ENCODE results near the gene TTC16. TPM values are rescaled to one million over a fixed set of nuclear protein-coding genes. Genes with fewer than 3 reads are reported as not detected.

The TTC16 gene
- total RNA-seq, 5 donors from 2014 or later (not counting 1 experiment from before 2014, with no cell fraction given) = 4.6 to 31.8 (median 6.2) TPM

DNA sequence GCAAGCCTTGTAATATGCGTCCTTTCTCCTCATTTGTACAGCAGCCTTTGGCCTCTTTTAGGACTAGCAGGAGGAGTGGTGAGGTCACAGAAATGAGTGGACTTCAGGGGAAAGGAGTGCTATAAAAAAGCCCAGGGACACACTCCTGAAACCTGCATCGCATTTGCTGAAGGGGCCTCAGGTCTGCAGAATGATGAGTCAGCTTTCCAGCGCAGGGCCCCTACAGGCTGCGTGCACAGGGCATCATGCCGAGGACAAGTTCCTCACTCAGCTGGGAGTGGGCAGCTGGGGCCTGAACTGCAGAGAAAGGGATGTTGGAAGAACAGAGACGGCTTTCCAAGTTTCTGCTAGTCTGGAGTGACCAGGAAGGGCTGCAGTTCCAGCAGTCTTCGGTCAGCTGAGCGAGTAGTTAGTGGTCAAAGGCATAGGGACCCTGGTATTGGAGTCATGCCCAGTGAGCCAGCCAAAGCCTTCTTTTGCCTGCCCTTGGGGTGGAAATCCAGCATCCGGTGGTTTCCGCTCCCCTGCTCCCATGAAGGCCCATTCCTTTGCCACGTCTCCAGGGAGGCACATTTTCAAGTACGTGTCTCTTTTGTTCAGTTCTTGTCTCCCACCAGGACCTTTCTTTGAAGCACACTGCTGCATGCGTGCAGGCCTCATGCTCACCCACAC lies 26.4 kb upstream of the TTC16 start:
- no peaks in the 10 kb centered on the region for H3K27me3 Mint-ChIP-seq
- no peak for DNase-seq
- no peak overlapping the region for H3K4me3 Mint-ChIP-seq
- ATAC-seq (replicated peaks in 1 of 4) = no peak
- H3K4me1 Mint-ChIP-seq = no peaks in the 10 kb centered on the region
- WGBS (ENCODE audit: insufficient coverage) = 90% methylated on average over 13 of the region's 13 CpGs
- no peaks in the 10 kb centered on the region for H3K9me3 Mint-ChIP-seq
- ChIA-PET CTCF (interaction anchor here in 1 of 2 donors (0.6 kb wide), 1 partner anchor 149 kb away, joined by 3 read pairs; no protein-coding TSS in a partner anchor), POLR2A (no interaction called here)
- H3K27me3 ChIP-seq (replicated peaks in 1 of 2; ENCODE audit: control insufficient read depth in 2 of 2, extremely low read depth in 1 of 2, insufficient read depth in 2 of 2, low read length in 1 of 2) = no peaks in the 10 kb centered on the region
- no peak overlapping the region for H3K27ac Mint-ChIP-seq
- no peaks in the 10 kb centered on the region for H3K9me3 ChIP-seq
- H3K36me3 Mint-ChIP-seq = peaks cover 13% of the 10 kb centered on the region
- no peaks in the 10 kb centered on the region for H3K4me1 ChIP-seq (ENCODE audit: control insufficient read depth in 1 of 2, extremely low read depth in 1 of 2, insufficient read depth in 2 of 2, low read length in 2 of 2)
- no peak overlapping the region for H3K4me3 ChIP-seq (ENCODE audit: control insufficient read depth in 1 of 2, extremely low read depth in 1 of 2, low read length in 1 of 2)
- H3K27ac ChIP-seq (ENCODE audit: low read length) = no peak overlapping the region
- peaks cover 0 to 3% of the 10 kb centered on the region in 2 donors for H3K36me3 ChIP-seq (ENCODE audit: control insufficient read depth in 2 of 2, extremely low read depth in 1 of 2, insufficient read depth in 1 of 2, low read length in 1 of 2)

DNA sequence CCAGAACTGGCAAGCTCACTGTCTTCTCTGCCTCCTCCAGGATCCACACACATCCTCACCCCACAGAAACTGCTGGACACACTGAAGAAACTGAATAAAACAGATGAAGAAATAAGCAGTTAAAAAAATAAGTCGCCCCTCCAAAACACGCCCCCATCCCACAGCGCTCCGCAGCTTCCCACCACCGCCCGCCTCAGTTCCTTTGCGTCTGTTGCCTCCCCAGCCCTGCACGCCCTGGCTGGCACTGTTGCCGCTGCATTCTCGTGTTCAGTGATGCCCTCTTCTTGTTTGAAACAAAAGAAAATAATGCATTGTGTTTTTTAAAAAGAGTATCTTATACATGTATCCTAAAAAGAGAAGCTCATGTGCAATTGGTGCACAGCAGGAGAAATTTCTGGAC lies 25.1 kb upstream of the TTC16 start:
- Histone ChIP-seq H3K27me3 (replicated peaks in 1 of 2; ENCODE audit: control insufficient read depth in 2 of 2, extremely low read depth in 1 of 2, insufficient read depth in 2 of 2, low read length in 1 of 2) (no peaks in the 10 kb centered on the region), H3K9me3 (no peaks in the 10 kb centered on the region), H3K4me1 (ENCODE audit: control insufficient read depth in 1 of 2, extremely low read depth in 1 of 2, insufficient read depth in 2 of 2, low read length in 2 of 2) (no peaks in the 10 kb centered on the region), H3K4me3 (ENCODE audit: control insufficient read depth in 1 of 2, extremely low read depth in 1 of 2, low read length in 1 of 2) (no peak overlapping the region), H3K27ac (ENCODE audit: low read length) (no peak overlapping the region), H3K36me3 (ENCODE audit: control insufficient read depth in 2 of 2, extremely low read depth in 1 of 2, insufficient read depth in 1 of 2, low read length in 1 of 2) (peaks cover 0 to 3% of the 10 kb centered on the region in 2 donors)
- Mint-ChIP-seq H3K27me3 (no peaks in the 10 kb centered on the region), H3K9me3 (no peaks in the 10 kb centered on the region), H3K36me3 (peaks cover 13% of the 10 kb centered on the region), H3K27ac (no peak overlapping the region), H3K4me3 (no peak overlapping the region), H3K4me1 (no peaks in the 10 kb centered on the region)
- 100% methylated on average over 1 of the region's 10 CpGs for WGBS (ENCODE audit: insufficient coverage)
- ChIA-PET CTCF (no interaction called here), POLR2A (interaction anchor here in 1 of 2 donors (0.7 kb wide), 1 partner anchor 88 kb away, joined by 3 read pairs; no protein-coding TSS in a partner anchor)
- no peak for ATAC-seq (replicated peaks in 1 of 4)
- DNase-seq = no peak

DNA sequence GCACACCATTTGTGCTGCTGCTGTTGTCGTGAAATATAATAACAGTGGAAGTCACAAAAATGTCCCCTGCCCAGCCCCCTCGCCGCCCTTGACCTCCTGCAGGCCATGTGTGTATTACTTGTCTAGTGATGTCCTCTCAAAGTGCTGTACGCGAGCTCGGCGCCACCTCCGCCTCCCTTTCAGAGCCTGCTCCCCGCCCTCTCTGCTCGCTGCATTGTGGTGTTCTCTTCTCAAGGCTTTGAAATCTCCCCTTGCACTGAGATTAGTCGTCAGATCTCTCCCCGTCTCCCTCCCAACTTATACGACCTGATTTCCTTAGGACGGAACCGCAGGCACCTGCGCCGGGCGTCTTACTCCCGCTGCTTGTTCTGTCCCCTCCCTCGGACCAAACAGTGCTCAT lies 23.8 kb upstream of the TTC16 start:
- WGBS (ENCODE audit: insufficient coverage) = 89% methylated on average over 5 of the region's 20 CpGs
- no peaks in the 10 kb centered on the region for H3K27me3 Mint-ChIP-seq
- Histone ChIP-seq H3K36me3 (ENCODE audit: control insufficient read depth in 2 of 2, extremely low read depth in 1 of 2, insufficient read depth in 1 of 2, low read length in 1 of 2) (peaks cover 0 to 3% of the 10 kb centered on the region in 2 donors), H3K4me3 (ENCODE audit: control insufficient read depth in 1 of 2, extremely low read depth in 1 of 2, low read length in 1 of 2) (no peak overlapping the region), H3K9me3 (no peaks in the 10 kb centered on the region), H3K4me1 (ENCODE audit: control insufficient read depth in 1 of 2, extremely low read depth in 1 of 2, insufficient read depth in 2 of 2, low read length in 2 of 2) (no peaks in the 10 kb centered on the region), H3K27ac (ENCODE audit: low read length) (no peak overlapping the region), H3K27me3 (replicated peaks in 1 of 2; ENCODE audit: control insufficient read depth in 2 of 2, extremely low read depth in 1 of 2, insufficient read depth in 2 of 2, low read length in 1 of 2) (no peaks in the 10 kb centered on the region)
- ATAC-seq (replicated peaks in 1 of 4) (no peak), DNase-seq (no peak)
- ChIA-PET POLR2A (no interaction called here), CTCF (no interaction called here)
- H3K27ac Mint-ChIP-seq = peak overlapping the region in 1 of 2 donors; percentile 11
- H3K9me3 Mint-ChIP-seq = no peaks in the 10 kb centered on the region
- no peak overlapping the region for H3K4me3 Mint-ChIP-seq
- H3K36me3 Mint-ChIP-seq = peaks cover 13% of the 10 kb centered on the region
- H3K4me1 Mint-ChIP-seq = no peaks in the 10 kb centered on the region

GRCh38 chr9:127693143-127693542 lies 22.7 kb upstream of the TTC16 start:
- no peak overlapping the region for H3K4me3 ChIP-seq (ENCODE audit: control insufficient read depth in 1 of 2, extremely low read depth in 1 of 2, low read length in 1 of 2)
- ChIA-PET CTCF (interaction anchor here in 1 of 2 donors (0.6 kb wide), 1 partner anchor 52 kb away, joined by 3 read pairs; no protein-coding TSS in a partner anchor), POLR2A (no interaction called here)
- Mint-ChIP-seq H3K4me3 (no peak overlapping the region), H3K36me3 (peaks cover 13% of the 10 kb centered on the region), H3K4me1 (peaks cover 0 to 2% (median 0%) of the 10 kb centered on the region in 3 donors), H3K9me3 (no peaks in the 10 kb centered on the region), H3K27me3 (no peaks in the 10 kb centered on the region), H3K27ac (no peak overlapping the region)
- DNase-seq = no peak
- H3K36me3 ChIP-seq (ENCODE audit: control insufficient read depth in 2 of 2, extremely low read depth in 1 of 2, insufficient read depth in 1 of 2, low read length in 1 of 2) = peaks cover 0 to 3% of the 10 kb centered on the region in 2 donors
- 90% methylated on average over 6 of the region's 10 CpGs for WGBS (ENCODE audit: insufficient coverage)
- H3K27me3 ChIP-seq (replicated peaks in 1 of 2; ENCODE audit: control insufficient read depth in 2 of 2, extremely low read depth in 1 of 2, insufficient read depth in 2 of 2, low read length in 1 of 2) = no peaks in the 10 kb centered on the region
- no peaks in the 10 kb centered on the region for H3K9me3 ChIP-seq
- H3K27ac ChIP-seq (ENCODE audit: low read length) = no peak overlapping the region
- no peaks in the 10 kb centered on the region for H3K4me1 ChIP-seq (ENCODE audit: control insufficient read depth in 1 of 2, extremely low read depth in 1 of 2, insufficient read depth in 2 of 2, low read length in 2 of 2)
- ATAC-seq (replicated peaks in 1 of 4) = no peak

DNA sequence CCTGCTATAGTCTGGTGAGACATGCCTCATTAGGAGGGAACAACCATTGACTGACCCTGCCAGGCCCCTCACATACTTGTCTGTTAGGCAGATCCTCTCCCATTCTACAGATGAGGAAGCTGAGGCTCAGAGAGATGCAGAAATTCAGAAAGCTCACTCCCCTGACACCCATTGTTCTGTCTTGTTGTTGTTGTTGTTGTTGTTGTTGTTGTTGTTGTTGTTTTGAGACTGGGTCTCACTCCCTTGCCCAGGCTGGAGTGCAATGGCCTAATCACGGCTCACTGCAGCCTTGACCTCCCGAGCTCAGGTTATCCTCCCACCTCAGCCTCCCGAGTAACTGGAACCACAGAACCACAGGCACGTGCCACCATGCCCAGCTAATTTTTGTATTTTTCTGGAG lies 22.2 kb upstream of the TTC16 start:
- no peak overlapping the region for H3K27ac ChIP-seq (ENCODE audit: low read length)
- Mint-ChIP-seq H3K9me3 (no peaks in the 10 kb centered on the region), H3K4me3 (no peak overlapping the region), H3K36me3 (peaks cover 13% of the 10 kb centered on the region), H3K27ac (no peak overlapping the region), H3K27me3 (no peaks in the 10 kb centered on the region), H3K4me1 (peaks cover 0 to 2% (median 0%) of the 10 kb centered on the region in 3 donors)
- no peaks in the 10 kb centered on the region for H3K4me1 ChIP-seq (ENCODE audit: control insufficient read depth in 1 of 2, extremely low read depth in 1 of 2, insufficient read depth in 2 of 2, low read length in 2 of 2)
- peaks cover 0 to 3% of the 10 kb centered on the region in 2 donors for H3K36me3 ChIP-seq (ENCODE audit: control insufficient read depth in 2 of 2, extremely low read depth in 1 of 2, insufficient read depth in 1 of 2, low read length in 1 of 2)
- no peaks in the 10 kb centered on the region for H3K9me3 ChIP-seq
- no peaks in the 10 kb centered on the region for H3K27me3 ChIP-seq (replicated peaks in 1 of 2; ENCODE audit: control insufficient read depth in 2 of 2, extremely low read depth in 1 of 2, insufficient read depth in 2 of 2, low read length in 1 of 2)
- ChIA-PET POLR2A (no interaction called here), CTCF (no interaction called here)
- WGBS (ENCODE audit: insufficient coverage) = no CpG with 5 or more reads among the region's 4 CpGs
- no peak for DNase-seq
- no peak for ATAC-seq (replicated peaks in 1 of 4)
- no peak overlapping the region for H3K4me3 ChIP-seq (ENCODE audit: control insufficient read depth in 1 of 2, extremely low read depth in 1 of 2, low read length in 1 of 2)

- Mint-ChIP-seq H3K27ac (no peak overlapping the region), H3K27me3 (no peaks in the 10 kb centered on the region), H3K4me3 (no peak overlapping the region), H3K9me3 (no peaks in the 10 kb centered on the region), H3K36me3 (peaks cover 13% of the 10 kb centered on the region), H3K4me1 (peaks cover 10 to 14% (median 11%) of the 10 kb centered on the region in 3 donors)
- ChIA-PET CTCF (no interaction called here), POLR2A (interaction anchor here in 1 of 2 donors (0.6 kb wide), 1 partner anchor 9 kb away, joined by 3 read pairs; no protein-coding TSS in a partner anchor)
- H3K27me3 ChIP-seq (replicated peaks in 1 of 2; ENCODE audit: control insufficient read depth in 2 of 2, extremely low read depth in 1 of 2, insufficient read depth in 2 of 2, low read length in 1 of 2) = no peaks in the 10 kb centered on the region
- no peak overlapping the region for H3K27ac ChIP-seq (ENCODE audit: low read length)
- no peaks in the 10 kb centered on the region for H3K9me3 ChIP-seq
- peaks cover 0 to 3% of the 10 kb centered on the region in 2 donors for H3K36me3 ChIP-seq (ENCODE audit: control insufficient read depth in 2 of 2, extremely low read depth in 1 of 2, insufficient read depth in 1 of 2, low read length in 1 of 2)
- H3K4me1 ChIP-seq (ENCODE audit: control insufficient read depth in 1 of 2, extremely low read depth in 1 of 2, insufficient read depth in 2 of 2, low read length in 2 of 2) = peaks cover 3 to 11% of the 10 kb centered on the region in 2 experiments
- DNase-seq (no peak), ATAC-seq (replicated peaks in 1 of 4) (no peak)
- H3K4me3 ChIP-seq (ENCODE audit: control insufficient read depth in 1 of 2, extremely low read depth in 1 of 2, low read length in 1 of 2) = no peak overlapping the region
- 95% methylated on average over 4 of the region's 9 CpGs for WGBS (ENCODE audit: insufficient coverage)
Measured at GRCh38 chr9:127694890-127695720, 20.8 kb upstream of the TTC16 start.
